HG02571 (cell line): ENCODE results near the gene PIK3IP1.
A peak's percentile ranks its signal among the peaks of the same experiment; 100 is the strongest.

ENCODE experiments used
- ATAC-seq: cut with Tn5 transposase; IDR thresholded peaks from one replicate; pipeline ENCODE4 v1.9.1; 2021; ENCODE audit warnings: mild to moderate bottlenecking, moderate library complexity; ENCODE audit not compliant: unreplicated experiment

The PIK3IP1 gene

DNA sequence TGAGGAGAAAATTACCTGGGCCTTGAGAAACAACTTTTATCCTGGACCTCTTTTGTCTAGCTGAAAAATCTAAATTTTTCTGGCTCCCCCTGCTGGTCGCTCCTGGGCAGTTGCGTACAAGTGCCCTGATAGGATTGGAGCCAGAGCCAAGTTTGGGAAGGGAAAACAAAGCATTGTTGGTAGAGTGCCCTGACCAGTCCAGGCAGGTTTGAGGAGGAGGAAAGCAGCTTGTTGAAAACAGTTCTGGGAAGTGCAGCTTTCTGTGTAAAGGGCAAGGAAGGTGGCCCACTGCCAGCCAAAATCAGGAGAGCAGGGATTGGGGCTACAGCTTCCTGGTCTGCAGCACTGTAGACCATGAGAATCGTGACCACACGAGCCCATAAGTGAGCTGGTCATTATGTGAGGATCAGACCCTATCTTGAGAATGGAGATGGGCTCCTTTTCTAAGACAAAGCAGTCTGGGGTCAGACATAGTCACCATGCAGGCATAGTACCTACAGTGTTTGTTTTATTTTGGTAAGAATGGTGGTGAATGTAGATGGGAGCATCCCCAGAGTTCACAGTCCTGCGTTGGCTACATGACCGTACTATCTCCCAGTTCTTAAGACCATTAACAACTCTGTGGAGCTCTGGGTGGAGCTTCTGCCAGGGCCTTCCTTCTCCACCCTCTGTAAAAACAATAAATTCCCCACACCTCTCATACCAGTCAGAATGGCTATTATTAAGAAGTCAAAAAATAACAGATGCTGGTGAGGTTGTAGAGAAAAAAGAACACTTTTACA is 21.3 kb upstream of the PIK3IP1 start:
- no peak for ATAC-seq

DNA sequence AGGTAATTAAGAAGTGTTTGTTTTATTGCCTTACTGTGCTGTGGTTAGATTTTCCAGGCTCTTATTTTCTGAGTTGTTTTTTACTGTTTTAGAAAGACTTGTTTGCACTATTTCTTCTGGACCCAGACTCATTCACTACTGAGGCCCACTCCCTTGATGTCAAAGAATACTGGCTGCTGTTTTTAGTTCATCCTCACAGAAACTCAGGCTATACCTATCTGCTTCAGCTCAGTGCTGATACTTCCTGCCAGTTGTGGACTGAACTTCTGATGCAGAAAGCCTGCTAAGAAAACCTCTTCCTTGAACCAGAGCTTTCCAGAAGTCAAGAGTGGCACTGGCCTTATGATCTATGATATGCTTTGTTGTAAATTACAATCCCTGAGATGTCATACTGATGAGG is 15.9 kb upstream of the PIK3IP1 start:
- no peak for ATAC-seq

DNA sequence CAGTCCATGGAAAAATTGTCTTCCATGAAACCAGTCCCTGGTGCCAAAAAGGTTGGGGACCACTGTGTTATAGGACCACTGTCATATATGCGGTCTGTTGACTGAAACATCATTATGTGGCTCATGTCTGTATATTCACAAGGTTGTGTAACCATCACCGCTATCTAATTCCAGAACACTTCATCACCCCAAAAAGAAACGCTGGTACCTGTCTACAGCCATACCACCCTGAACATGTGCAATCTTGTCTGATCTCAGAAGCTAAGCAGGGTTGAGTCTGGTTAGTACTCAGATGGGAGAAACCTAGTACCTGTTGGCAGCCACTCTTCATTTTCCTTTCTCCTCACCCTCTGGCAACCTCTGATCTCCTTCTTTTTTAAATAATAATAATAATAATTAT is 12.9 kb upstream of the PIK3IP1 start:
- no peak for ATAC-seq

DNA sequence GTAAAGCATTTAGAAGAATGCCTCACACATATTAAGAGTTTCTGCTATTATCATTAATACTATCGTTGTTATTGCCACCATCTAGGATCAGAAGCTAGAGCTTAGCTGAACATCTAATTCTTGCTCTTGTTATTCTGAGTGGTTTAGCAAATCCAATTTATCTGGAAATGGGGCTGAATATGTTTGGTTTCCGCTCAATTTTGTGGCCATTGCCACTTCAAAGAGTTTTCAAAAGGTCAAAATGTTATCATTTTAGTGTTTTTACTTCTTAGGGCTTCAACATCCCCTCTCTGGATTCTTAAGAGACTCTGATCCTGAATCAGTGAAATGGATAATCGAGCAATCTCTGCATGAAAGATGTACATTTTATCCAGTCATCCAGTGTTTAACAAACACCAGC is 10.2 kb upstream of the PIK3IP1 start:
- ATAC-seq = no peak

DNA sequence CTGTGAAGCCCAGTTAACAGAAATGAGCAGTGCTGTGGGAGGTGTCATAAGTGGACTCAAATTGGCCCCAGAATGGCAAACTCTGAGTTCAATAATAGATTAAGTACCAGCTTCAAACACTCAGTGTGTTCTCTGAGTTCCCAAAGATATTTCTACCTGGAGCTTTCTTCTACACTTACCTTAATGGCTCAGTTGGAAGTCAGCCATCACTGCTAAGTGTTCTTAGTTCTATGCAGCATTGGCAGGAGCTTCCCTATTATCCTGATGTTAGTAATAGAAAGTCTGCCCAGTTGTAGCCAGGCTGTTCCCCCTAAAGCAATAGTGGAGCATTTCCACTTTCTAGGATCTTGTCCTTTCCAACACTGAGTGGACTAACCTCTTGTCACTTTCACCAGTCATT is 9.7 kb upstream of the PIK3IP1 start:
- ATAC-seq = no peak

DNA sequence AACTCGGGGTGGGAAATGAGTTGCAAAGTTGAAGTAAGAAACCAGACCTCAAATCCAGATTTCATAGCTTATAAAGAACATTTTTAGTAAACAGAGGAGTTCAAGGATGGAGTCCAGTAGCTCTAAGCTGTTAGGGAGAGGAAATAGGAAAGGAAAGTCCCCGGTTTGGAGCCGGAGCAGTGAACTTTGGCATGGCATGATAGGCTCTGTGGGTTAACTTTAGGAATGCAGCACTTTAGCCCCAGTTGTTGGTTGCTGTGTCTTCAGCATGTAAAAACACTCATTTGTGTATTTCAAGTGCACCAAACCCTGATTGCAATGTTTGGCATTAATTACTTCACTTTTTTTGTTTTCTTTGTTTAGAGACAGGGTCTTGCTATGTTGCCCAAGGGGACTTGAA is 8.6 kb upstream of the PIK3IP1 start:
- no peak for ATAC-seq

DNA sequence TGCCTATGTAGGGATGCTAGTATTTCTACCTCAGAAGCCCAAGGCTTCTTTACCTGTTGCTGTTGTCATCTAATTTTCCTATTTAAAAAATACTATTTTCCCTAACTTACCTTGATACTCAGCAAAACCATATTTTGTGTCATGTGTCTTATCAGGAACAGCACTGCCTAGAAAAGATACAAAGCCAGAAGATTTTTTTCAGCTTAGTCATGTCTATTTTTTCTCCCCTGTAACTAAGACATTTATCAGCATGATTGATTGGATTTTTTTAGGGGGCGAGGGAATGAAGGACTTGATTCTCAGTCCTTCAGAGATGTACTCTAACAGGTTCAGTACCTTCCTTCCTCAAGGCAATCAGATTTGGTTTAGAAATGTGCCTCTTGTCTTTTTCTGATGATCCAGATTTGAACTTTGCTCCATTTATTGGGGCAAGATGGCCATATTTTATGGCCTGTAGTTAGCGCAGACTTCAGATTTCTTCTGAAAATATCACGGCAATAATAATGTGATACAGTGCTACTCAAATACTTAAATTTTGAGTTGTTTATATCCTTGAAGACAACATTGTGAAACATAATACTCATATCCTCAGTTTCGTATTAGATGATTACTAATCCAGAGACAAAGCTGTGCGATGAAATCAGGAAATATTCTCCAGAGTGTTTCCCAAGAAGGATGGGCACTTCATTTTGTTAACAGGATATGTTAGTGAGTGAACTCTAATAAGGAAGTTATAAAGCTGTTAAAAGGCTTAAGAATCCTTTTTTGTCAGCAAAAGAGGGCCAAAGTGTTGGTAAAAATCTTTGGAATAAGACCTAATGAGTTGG is 3.8 kb upstream of the PIK3IP1 start:
- ATAC-seq = no peak

DNA sequence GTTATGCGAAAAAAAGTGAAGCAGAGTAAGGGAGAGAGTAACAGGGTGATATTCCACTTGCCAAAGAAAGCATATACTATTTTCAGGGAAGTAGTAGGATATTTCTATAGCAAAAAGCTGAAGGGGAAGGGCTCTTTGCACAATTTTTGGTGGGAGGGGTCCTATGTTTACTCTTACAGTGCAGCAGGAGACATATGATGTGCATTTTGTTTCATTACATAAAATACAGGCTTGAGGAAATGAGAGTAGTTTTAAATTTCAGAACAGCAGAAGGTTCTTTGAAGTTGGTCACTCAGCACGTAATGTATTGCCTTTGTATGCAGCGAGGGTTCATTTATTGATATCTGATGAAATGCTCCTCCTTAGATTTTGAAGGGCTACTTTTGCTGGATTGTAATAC is 3.1 kb upstream of the PIK3IP1 start:
- ATAC-seq = no peak

DNA sequence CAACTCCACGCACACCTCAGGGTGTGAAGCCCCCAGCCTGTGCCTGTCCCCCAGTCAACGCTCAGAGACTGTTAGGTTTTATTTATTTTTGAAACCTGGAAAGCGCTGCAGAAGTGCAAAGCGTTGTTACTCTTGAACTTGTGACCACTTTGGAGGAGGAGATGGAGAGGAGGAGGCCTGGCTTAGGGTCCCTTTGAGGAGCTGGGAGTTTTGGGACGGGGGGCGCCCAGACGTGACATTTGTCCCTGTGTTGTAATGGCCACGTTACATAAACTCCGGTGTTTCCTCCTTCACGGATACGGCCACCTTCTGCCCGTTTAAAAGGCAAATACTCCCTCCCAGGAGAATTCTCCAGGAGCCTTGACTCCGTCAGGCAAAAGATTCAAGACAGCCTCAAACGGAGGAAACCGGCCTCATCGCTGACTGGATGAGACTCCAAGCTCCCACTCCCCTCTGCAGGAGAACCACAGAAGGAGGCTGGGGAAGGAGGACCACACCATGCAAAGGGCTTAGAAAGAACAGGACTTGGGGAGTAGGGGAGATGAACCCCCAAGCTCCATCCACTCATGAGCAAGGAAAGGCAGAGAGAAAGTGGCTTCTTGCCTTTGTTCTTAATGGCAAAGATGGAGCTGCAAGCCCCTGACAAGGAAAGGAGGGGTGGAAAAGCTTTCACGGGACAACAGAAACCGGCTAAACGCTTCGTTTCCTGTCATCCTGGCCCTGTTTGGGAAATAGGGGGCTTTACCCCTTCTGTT is 630 bp downstream of the PIK3IP1 start:
- ATAC-seq = no peak

DNA sequence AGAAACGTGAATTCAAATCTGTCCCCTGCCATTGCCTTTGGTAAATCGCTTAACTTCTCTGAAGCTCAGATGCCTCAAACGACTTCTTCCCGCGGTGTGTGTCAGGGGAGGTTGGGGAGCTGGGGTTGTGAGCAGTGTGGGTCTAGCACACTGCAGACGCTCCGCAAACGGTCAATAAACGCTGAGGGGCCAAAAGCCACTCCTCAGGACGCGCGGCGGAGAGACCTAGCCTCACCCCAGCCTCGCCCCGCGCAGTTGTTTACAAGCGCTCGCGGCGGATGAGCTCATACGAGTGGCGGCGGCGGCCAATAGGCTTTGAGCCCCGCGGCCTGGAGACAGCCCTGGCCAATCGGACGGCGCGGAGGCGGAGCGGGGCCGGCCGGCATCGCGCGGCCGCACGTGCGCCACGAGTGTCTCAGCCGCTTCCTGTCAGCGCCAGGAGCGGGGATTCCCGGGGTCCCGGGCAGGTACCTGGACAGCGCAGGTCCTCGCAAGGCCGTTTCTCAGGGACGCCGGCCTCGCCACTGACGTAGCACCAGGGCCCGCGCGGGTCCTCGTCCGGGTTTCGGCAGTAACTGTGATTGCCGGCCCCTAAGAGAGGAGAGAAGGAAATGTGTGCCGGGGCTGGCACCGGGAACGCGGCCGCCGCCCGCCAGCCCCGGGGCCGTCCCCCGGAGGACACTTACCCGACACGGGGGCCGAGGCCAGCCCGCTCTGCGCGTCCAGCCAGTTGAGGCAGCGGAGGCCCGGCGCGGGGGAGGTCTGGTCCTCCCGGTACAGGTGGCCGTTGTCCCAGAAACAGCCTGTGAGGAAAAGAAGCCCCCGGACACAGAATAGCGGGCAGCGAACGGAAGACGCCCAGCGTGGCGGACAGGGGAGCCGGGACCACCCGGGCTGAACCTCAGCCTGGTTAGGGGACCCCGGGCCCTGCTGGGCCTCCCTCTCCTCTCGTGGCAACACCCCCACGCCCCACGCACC is 1.5 kb downstream of the PIK3IP1 start:
- peak; percentile 86 for ATAC-seq

DNA sequence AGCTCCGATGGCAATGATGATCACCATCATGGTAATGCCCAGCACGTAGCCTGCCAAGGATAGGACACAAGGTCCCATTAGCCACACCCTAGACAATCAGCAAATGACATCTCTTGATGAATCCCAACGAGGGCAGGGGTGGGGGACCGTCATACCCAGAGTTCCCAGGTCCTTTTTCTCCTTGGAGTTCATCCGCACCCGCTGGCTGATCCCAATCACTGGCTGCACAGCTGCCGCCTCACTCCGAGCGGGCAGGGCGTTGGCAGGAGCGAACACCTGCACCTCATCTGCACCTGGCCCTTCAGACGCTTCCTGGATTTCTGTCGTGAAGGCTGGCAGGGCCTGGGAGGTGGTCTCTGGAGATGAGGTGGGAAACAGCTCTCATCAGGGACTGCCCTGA is 2.9 kb downstream of the PIK3IP1 start:
- no peak for ATAC-seq

DNA sequence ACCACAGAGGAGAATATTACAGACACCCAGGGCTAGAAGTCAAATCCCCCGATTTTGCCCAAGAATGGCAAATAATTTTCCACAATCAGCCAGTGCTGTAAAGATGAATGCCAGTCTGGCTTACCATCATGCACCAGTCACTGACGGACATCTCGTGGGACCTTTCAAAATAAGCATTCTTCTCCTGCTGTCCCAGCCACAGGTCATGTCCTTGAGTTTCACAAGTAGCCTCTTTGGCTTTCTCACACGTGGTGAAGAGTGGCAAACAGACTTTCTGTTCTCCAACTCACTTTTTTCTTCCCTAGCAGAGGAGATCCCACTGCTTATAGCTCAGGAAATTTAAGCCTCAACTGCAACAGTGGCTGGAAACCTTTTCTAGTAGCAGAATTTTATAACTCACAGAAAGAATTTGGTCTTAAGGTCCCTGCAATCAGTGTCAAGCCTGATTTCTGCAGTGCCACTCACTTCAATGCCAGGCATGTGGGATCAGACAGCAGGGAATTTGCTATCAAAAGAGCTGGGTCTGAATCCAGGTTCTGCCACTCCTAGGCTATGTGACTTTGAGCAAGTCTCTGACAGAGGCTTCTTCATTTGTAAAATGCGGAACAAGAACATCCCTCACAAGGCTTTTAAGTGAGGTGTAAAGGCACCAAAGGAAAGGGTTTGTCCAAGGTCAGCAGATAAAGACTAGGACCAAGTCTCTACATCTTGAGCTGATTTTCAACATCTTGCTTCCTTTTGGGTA is 3.6 kb downstream of the PIK3IP1 start:
- ATAC-seq = no peak

DNA sequence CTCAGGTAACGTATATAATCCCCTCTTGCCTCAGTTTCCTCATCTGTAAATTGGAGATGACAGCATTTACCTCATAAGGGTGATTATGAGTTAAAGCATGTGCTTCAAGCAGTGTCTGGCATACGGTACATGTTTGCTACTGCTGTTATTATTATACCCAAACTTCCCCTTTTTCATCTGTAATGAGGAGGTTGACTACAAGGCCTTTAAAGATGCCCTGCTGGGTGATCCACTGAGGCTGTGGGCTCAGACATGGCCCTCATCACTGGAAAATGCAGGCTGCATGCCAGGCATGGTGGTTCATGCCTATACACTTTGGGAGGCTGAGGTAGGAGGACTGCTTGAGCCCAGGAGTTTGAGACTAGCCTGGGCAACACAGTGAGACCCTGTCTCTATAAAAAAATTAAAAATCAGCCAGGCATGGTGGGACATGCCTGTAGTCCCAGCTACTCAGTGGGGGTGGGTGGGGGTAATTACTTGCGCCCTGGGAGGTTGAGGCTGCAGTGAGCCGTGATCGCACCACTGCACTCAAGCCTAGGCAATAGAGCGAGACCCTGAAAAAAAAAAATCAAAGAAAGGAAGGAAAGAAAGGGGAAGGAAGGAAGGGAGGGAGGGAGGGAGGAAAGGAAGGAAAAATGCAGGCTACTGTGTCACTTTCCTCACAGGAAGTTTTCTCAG is 4.3 kb downstream of the PIK3IP1 start:
- no peak for ATAC-seq

DNA sequence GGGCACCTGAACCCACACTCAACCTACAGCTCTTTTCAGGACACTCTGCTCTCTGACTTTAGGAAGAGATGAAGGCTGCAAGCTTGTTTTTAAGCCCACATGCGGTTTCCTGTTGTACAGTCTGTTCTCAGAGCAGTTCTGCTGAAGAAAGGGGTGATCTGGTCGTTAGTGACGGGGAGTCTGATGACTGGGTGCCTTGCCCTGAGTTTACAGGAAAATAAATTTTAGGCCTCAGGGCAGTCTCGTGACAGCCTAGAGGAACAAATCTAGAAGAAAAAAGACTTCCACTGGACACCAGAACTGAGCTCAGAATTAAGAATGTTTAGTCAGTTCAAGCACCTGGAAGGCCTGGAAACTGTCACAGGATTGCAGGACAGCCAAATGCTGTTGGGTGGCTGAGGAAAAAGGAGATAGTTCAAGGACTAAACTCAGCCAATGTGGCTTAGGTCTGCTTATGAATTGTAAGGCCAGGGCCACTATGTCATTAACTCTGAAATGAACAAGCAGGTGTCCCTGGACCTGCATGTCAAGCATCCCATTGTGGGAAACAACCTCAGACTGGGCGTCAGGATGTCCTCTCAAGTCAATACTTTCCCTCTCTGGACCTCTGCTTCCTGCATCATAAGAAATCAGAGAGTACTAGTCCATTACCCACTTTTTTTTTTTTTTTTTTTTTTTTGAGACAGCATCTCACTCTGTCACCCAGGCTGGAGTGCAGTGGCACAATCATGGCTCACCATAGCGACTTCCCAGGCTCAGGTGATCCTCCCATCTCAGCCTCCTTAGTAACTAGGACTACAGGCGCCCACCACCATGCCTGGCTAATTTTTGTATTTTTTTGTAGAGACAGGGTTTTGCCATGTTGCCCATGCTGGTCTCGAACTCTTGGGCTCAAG is 5.7 kb downstream of the PIK3IP1 start:
- ATAC-seq = no peak

DNA sequence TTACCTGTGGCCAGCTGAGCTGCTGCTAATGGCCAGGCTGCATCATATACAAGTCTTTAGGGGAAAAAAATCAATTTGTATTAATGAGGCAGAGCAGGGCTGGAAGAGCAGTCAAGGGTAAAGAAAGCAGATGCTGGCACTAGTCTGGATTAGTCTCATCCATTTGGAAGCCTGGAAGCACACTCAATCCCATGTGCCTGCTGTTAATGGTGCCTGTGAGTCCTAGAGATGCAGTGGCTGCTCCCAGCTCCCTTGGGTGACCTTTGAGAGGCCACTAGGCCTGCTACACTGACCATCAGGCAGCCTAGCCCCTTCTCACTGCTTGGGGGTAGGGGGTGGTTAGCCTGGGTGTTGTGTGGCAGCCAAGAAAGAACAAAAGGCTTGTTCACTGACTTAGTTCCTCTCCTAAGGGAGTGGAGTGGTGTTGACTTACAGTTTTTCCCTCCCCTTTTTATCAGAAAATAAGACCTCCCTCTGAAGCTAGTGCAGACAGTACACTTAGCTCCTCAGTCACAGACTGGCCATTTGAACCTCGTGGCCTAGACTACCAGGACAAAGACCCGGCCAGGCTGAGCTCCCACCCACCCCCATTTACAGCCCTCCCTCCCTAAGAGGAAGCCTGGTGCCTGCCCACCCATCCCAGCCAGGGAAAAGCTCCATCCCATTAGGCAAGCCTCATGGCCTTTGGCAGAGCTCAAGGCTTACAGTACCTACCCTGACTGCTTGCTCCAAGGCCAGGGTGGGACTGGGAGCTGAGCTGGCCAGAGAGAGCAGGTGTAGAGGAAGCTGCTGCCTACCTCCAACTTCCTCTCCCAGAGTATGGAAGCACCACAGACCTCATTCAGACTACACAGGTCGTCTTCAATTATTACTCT is 7.8 kb downstream of the PIK3IP1 start:
- ATAC-seq = no peak

DNA sequence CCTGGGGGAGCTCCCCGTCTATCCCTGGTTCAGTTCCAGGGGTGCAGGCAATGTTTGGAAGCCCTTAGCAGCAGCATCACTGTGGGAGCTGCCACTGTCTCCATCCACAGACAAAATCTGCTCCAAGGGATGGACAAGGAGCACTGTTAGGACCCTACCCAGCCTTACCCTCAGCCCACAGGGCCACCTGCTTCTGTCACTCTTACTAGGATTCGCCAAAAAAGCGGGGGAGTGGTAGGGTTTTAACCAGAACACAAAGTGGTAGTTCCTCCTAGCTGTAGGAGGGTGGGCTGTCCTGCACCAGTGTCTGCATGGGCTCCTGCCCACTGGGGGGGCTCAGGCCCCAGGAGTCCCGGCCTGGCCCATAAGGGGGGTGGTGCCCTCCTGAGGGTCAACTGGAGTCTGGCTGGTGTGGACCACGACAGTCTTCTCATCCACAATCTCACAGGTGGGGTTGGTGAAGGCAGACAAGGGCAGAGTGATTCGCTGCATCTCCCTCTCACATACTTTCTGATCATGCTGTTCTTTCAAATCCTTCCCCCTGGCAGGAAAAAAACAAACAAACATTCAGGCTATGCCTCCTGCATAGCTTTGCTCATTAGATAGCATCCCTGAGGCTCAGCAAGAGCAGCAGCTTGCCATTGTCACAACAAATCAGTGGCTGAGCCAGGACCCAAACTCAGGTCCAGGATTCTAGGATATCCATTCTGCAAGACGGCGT is 9.4 kb downstream of the PIK3IP1 start:
- no peak for ATAC-seq

DNA sequence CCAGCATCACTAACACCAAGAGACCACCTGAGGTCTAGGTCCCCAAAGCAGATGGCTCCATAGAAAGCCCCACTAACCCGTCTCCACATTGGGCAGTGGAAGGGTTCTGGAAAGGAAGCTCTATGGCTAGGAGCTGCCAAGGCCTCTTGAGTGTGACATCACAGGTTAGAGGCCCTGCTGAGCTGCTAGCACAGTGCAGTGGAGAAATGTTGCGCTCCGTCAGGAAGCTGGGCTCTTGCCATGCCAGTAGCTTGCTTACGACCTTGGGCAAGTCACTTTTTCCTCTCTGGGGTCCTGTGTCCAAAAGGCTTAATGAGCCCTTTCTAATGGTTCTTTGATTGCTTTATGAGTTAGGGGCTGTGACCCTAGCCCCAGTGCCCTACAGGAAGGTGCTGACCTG is 10.6 kb downstream of the PIK3IP1 start:
- ATAC-seq = no peak
